ENCODE measurements around the gene ZNF664. TPM values are rescaled to one million over a fixed set of nuclear protein-coding genes. Genes with fewer than 3 reads are reported as not detected.

The ZNF664 gene
- total and polyA plus RNA-seq, 9 of the 15 experiments (the other 6 are each of a cell fraction or from before 2014, with no cell fraction given), result 3.3 to 101 (median 63.6) TPM

GRCh38 chr12:123938679-123939480 lies 34.1 kb upstream of the ZNF664 start:
- no peaks in the 10 kb centered on the region for H3K79me2 ChIP-seq (ENCODE audit: control insufficient read depth, insufficient read depth, low read length)
- H3K4me3 ChIP-seq, result no peak overlapping the region
- ChIA-PET CTCF (ENCODE audit: low intra/inter-chr PET ratio) (interaction anchor here (0.6 to 1.1 kb wide), 2 partner anchors 45 to 83 kb away, joined by 3 read pairs; no protein-coding TSS in a partner anchor), POLR2A (interaction anchor here (0.9 to 1.5 kb wide), 5 partner anchors 10 to 58 kb away, joined by 3 read pairs; no protein-coding TSS in a partner anchor)
- H3K9me1 ChIP-seq (ENCODE audit: control insufficient read depth, insufficient read depth, low read length), result no peaks in the 10 kb centered on the region
- H3K27me3 ChIP-seq (ENCODE audit: control insufficient read depth in 2 of 2, insufficient read depth in 2 of 2, low read length in 2 of 2), result peaks cover 42 to 79% of the 10 kb centered on the region in 2 experiments; a peak in 4 of 5 replicates
- peak; percentile 84 for FAIRE-seq
- no TSS peak for BruUV-seq (replicated peaks)
- no peak overlapping the region for H3K27ac ChIP-seq (ENCODE audit: extremely low read depth, low read depth, low read length)
- no peaks in the 10 kb centered on the region for H3K36me3 ChIP-seq (ENCODE audit: control insufficient read depth, insufficient read depth, low read length)
- peaks cover 0 to 10% of the 10 kb centered on the region in 2 experiments; a peak in 4 of 5 replicates for H3K4me1 ChIP-seq (replicated peaks in 1 of 2; ENCODE audit: control insufficient read depth in 2 of 2, insufficient read depth in 2 of 2, low read length in 2 of 2)
- H4K20me1 ChIP-seq (replicated peaks; ENCODE audit: control insufficient read depth, insufficient read depth, low read length), result peaks cover 12% of the 10 kb centered on the region
- H3K9ac ChIP-seq (ENCODE audit: insufficient read depth in 1 of 2, low read depth in 2 of 2, low read length in 2 of 2), result no peak overlapping the region
- no peaks in the 10 kb centered on the region; the same call in 1 of the 2 replicates for H3K9me3 ChIP-seq (replicated peaks; ENCODE audit: control insufficient read depth, insufficient read depth, low read depth, low read length)
- intact Hi-C loops (cut with micrococcal nuclease) (no loop called here), in situ Hi-C loops (cut with MboI) (no loop called here)
- 7% methylated on average over 15 of the region's 16 CpGs for WGBS (ENCODE audit: insufficient coverage, low coverage, missing lambda C conversion rate)
- peak; percentile 82 for ATAC-seq
- no peak overlapping the region for H2AFZ ChIP-seq (ENCODE audit: low read depth, low read length)
- peak; percentile 32 to 55 (median 41) for DNase-seq (ENCODE audit: extremely low read depth in 1 of 4, low spot score in 3 of 4)
- no peak overlapping the region for H3K4me2 ChIP-seq (ENCODE audit: insufficient read depth, low read length)
- TF ChIP-seq CHCHD3 (CRISPR knock-in tag; IDR thresholded peaks at IDR 0.05) (no peak), RAD21 (CRISPR knock-in tag; conservative IDR thresholded peaks at IDR 0.05 in 1 of 2, IDR thresholded peaks at IDR 0.05 in 1 of 2) (peak in 1 of 2 experiments; percentile 32; a peak in 1 of 4 replicates), KLF16 (IDR thresholded peaks at IDR 0.05) (0 out of 2 replicates have a peak, but pooled peaks have one; percentile 4), ZNF12 (CRISPR knock-in tag; IDR thresholded peaks at IDR 0.05) (no peak), PBX2 (CRISPR knock-in tag; IDR thresholded peaks at IDR 0.05; ENCODE audit: low read depth) (no peak), PBX2 (tag; conservative IDR thresholded peaks at IDR 0.05; ENCODE audit: low read depth) (peak; percentile 82), HDAC3 (IDR thresholded peaks at IDR 0.05; ENCODE audit: borderline replicate concordance, partially characterized antibody) (no peak), ZBED1 (IDR thresholded peaks at IDR 0.05) (no peak), CTBP1 (IDR thresholded peaks at IDR 0.05; ENCODE audit: borderline replicate concordance) (peak; percentile 50; the same call in 1 of the 2 replicates), U2AF2 (optimal IDR thresholded peaks at IDR 0.05; ENCODE audit: low read depth, low read length) (no peak), CTCF (IDR thresholded peaks at IDR 0.05 in 2 of 3, conservative IDR thresholded peaks at IDR 0.05 in 1 of 3; ENCODE audit: insufficient read depth in 2 of 3, low read depth in 1 of 3, low read length in 3 of 3) (peak; percentile 61 to 67 (median 61)), PKNOX1 (IDR thresholded peaks at IDR 0.05) (peak; percentile 56; the same call in 1 of the 2 replicates), ZNF830 (CRISPR knock-in tag; IDR thresholded peaks at IDR 0.05) (no peak), ZFX (CRISPR knock-in tag; IDR thresholded peaks at IDR 0.05) (no peak), SPI1 (IDR thresholded peaks at IDR 0.05; ENCODE audit: borderline replicate concordance, low read depth, low read length) (peak; percentile 73; the same call in 1 of the 2 replicates), MEIS2 (IDR thresholded peaks at IDR 0.05; ENCODE audit: partially characterized antibody) (peak; percentile 65), ELF1 (tag; IDR thresholded peaks at IDR 0.05) (no peak)
